Transverse colon (tissue), 4 donors: ENCODE measurements around the gene ARGFX. TPM values are rescaled to one million over a fixed set of nuclear protein-coding genes. Genes with fewer than 3 reads are reported as not detected.

ENCODE experiments used
- DNase-seq: peaks from one replicate; pipeline ENCODE4 v3.0.0-alpha.2; 2019
- H3K27ac ChIP-seq, 4 donors: fragments of 200-600 bp; sonication (generic); 2 replicates each; pipeline ENCODE4 v1.5.1; 2016 to 2018; ENCODE audit warnings: inconsistent platforms in 4 of 4
- H3K27me3 ChIP-seq: fragments of 200-600 bp; sonication (generic); 2 replicates; pipeline ENCODE4 v1.5.1; 2017; ENCODE audit warnings: inconsistent platforms
- H3K36me3 ChIP-seq, 4 donors: fragments of 200-600 bp; sonication (generic); 2 replicates each; pipeline ENCODE4 v1.5.1; 2017 to 2019; ENCODE audit warnings: inconsistent platforms in 4 of 4
- H3K4me1 ChIP-seq, 4 donors: fragments of 200-600 bp; sonication (generic); 2 replicates each; pipeline ENCODE4 v1.5.1; 2017 to 2020; ENCODE audit warnings: inconsistent platforms in 4 of 4
- H3K4me3 ChIP-seq, 4 donors: fragments of 200-600 bp; sonication (generic); 1 replicate in 1 of 4; 2 replicates in 3 of 4; pipeline versions ENCODE4 v1.5.1 to v1.6.1; 2017 to 2019; ENCODE audit warnings: inconsistent platforms in 4 of 4
- H3K9me3 ChIP-seq, 2 donors: fragments of 200-600 bp; sonication (generic); 2 replicates each; pipeline ENCODE4 v1.5.1; 2017 to 2019; ENCODE audit warnings: inconsistent platforms in 2 of 2
- EP300 ChIP-seq: sonication (generic); formaldehyde crosslinking; IDR thresholded peaks from one replicate; pipeline ENCODE4 v1.6.1; 2017; ENCODE audit warnings: antibody characterized with exemption, low read depth
- POLR2A ChIP-seq: fragments of 450-650 bp; IDR thresholded peaks from one replicate; pipeline ENCODE4 v1.6.1; 2016; ENCODE audit warnings: antibody characterized with exemption, mild to moderate bottlenecking, moderate library complexity
- POLR2AphosphoS5 ChIP-seq, 3 donors: sonication (generic); formaldehyde crosslinking; IDR thresholded peaks; one replicate each; pipeline ENCODE4 v1.6.1; 2016; ENCODE audit warnings: antibody characterized with exemption in 3 of 3
- WGBS, 2 donors: methylation state at CpG; one replicate each; pipeline ENCODE4 v1.1.5; 2018; ENCODE audit warnings: low coverage in 1 of 2; 5-methylcytosine and 5-hydroxymethylcytosine counted together
- in situ Hi-C, 4 donors: fragments of 200-750 bp; cut with MboI; loops; one replicate each; pipeline versions ENCODE4 v1.15.0 to v1.15.1; 2017; ENCODE audit warnings: low sequenced_read_pairs in 3 of 4, low pct_ligation_motif_present in 1 of 4, low pct_unique_long_range_greater_than_20kb in 1 of 4
- intact Hi-C: fragments of 100-400 bp; cut with DNase I; formaldehyde crosslinking; loops from one replicate; pipeline ENCODE4 v1.15.1; 2023; ENCODE audit warnings: low total_unique reads
- total RNA-seq, 4 donors: library from RNA; depleted of rRNA; stranded (reverse); fragments of >200 nt; gene quantifications; one replicate each; pipeline ENCODE4 v1.1.0, GENCODE V29; 2016
- TF ChIP-seq, protein P1 (sequence below), 5 experiments: fragments of 200-600 bp in 3 of 5; fragments of 450-650 bp in 2 of 5; sonication (generic) in 3 of 5; IDR thresholded peaks; 1 replicate in 2 of 5; 2 replicates in 3 of 5; pipeline ENCODE4 v1.5.1; 2016 to 2017; ENCODE audit warnings: antibody characterized with exemption in 5 of 5, inconsistent platforms in 3 of 5, mild to moderate bottlenecking in 2 of 5, moderate library complexity in 1 of 5

Gene ARGFX
- total RNA-seq, 4 donors from 2014 or later, result not detected

DNA sequence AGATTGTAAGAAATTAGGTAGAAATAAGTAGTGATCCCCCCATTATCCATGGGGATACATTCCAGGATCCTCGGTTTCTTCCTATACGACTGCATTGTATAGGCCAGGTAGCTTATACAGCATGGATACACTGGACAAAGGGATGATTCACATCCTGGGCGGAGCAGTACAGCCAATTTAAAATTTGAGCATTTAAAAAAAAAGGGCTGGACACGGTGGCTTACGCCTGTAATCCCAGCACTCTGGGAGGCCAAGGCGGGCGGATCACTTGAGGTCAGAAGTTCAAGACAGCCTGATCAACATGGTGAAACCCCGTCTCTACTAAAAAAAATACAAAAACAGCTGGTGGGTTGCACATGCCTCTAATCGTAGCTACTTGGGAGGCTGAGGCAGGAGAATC, 976 bp upstream of the ARGFX start:
- no peak overlapping the region for H3K27ac ChIP-seq
- intact Hi-C loops (no loop called here), in situ Hi-C loops (no loop called here)
- 80 to 84% methylated on average over 1 to 9 of the region's 9 CpGs for WGBS, 2 donors
- H3K4me3 ChIP-seq, result no peak overlapping the region
- no peaks in the 10 kb centered on the region for H3K9me3 ChIP-seq
- no peaks in the 10 kb centered on the region for H3K27me3 ChIP-seq
- no peaks in the 10 kb centered on the region for H3K36me3 ChIP-seq
- no peaks in the 10 kb centered on the region for H3K4me1 ChIP-seq
- TF ChIP-seq EP300, result no peak
- DNase-seq, result no peak

DNA sequence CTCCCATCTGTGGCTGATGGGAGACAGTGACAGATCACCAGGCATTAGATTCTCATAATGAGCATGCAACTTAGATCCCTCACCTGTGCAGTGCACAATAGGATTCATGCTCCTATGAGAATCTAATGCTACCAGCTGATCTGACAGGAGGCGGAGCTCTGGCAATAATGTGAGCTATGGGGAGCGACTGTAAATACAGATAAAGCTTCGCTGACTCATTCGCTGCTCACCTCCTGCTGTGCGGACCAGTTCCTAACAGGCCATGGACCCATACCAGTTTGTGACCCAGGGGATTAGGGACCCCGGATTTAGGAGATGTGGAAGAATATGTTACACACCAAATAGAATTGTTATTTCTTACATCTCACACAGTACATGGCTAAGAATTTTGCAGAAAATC, 6.7 kb downstream of the ARGFX start:
- Histone ChIP-seq H3K36me3 (no peaks in the 10 kb centered on the region), H3K4me3 (no peak overlapping the region), H3K27me3 (no peaks in the 10 kb centered on the region), H3K27ac (no peak overlapping the region), H3K4me1 (peaks cover 0 to 3% (median 0%) of the 10 kb centered on the region in 4 donors), H3K9me3 (no peaks in the 10 kb centered on the region)
- DNase-seq, result peak; percentile 50
- intact Hi-C loops, result no loop called here
- no peak for TF ChIP-seq POLR2AphosphoS5 (IDR thresholded peaks at IDR 0.05)
- TF ChIP-seq POLR2A, result no peak
- no peak for TF ChIP-seq EP300
- TF ChIP-seq, protein P1, sequence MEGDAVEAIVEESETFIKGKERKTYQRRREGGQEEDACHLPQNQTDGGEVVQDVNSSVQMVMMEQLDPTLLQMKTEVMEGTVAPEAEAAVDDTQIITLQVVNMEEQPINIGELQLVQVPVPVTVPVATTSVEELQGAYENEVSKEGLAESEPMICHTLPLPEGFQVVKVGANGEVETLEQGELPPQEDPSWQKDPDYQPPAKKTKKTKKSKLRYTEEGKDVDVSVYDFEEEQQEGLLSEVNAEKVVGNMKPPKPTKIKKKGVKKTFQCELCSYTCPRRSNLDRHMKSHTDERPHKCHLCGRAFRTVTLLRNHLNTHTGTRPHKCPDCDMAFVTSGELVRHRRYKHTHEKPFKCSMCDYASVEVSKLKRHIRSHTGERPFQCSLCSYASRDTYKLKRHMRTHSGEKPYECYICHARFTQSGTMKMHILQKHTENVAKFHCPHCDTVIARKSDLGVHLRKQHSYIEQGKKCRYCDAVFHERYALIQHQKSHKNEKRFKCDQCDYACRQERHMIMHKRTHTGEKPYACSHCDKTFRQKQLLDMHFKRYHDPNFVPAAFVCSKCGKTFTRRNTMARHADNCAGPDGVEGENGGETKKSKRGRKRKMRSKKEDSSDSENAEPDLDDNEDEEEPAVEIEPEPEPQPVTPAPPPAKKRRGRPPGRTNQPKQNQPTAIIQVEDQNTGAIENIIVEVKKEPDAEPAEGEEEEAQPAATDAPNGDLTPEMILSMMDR (IDR thresholded peaks at IDR 0.05), result no peak
- in situ Hi-C loops, result no loop called here
- WGBS, 2 donors, result 57 to 66% methylated on average over 1 to 6 of the region's 6 CpGs

DNA sequence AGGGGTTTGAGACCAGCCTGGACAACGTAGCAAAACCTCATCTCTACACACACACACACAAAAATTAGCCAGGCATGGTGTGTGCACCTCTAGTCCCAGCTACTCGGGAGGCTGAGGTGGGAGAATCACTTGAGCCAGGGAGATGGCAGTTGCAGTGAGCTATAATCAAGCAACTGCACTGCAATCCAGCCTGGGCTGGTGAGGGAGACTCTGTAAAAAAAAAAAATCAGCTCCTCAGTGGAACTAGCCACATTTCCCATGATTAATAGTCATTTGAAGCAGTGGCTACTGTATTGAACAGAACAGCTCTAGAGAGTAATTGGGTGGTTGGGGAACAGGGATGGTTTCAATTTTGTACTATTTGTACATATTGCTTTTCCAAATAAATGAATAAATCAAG, 13.9 kb downstream of the ARGFX start:
- H3K4me1 ChIP-seq, result no peaks in the 10 kb centered on the region
- no peaks in the 10 kb centered on the region for H3K27me3 ChIP-seq
- H3K9me3 ChIP-seq, result no peaks in the 10 kb centered on the region
- H3K27ac ChIP-seq, result no peak overlapping the region
- DNase-seq, result no peak
- no peaks in the 10 kb centered on the region for H3K36me3 ChIP-seq
- TF ChIP-seq, protein P1 (IDR thresholded peaks at IDR 0.05), result no peak
- TF ChIP-seq EP300 (no peak), POLR2A (no peak), POLR2AphosphoS5 (IDR thresholded peaks at IDR 0.05) (no peak)
- 33 to 67% methylated on average over 1 to 2 of the region's 2 CpGs for WGBS, 2 donors
- intact Hi-C loops, result no loop called here
- H3K4me3 ChIP-seq, result no peak overlapping the region
- in situ Hi-C loops, result no loop called here

DNA sequence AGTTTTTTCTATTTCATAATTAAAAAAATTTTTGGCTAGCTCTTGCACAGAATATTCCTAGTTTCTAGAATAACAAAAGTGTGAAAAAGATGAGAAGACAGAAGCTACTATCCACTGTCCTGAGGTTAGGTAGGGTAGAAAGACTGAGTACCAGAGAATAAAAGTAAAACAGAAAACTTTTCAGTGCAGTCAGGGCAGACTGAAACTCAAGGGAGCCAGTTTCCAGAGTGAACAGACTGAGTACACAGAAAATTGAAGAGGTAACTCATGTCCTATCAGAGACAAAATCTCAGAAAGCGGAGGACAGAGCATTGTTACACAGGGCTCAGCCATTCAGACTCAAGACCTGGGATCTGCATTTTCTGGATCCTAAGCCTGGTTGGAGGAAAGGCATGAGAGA, 16.7 kb downstream of the ARGFX start:
- H3K4me3 ChIP-seq, result no peak overlapping the region
- WGBS, 2 donors, result 80 to 94% methylated on average over 1 of the region's 1 CpG
- H3K27me3 ChIP-seq, result no peaks in the 10 kb centered on the region
- no peak for DNase-seq
- H3K4me1 ChIP-seq, result no peaks in the 10 kb centered on the region
- H3K9me3 ChIP-seq, result no peaks in the 10 kb centered on the region
- in situ Hi-C loops (no loop called here), intact Hi-C loops (no loop called here)
- H3K36me3 ChIP-seq, result no peaks in the 10 kb centered on the region
- no peak overlapping the region for H3K27ac ChIP-seq
- TF ChIP-seq EP300, result no peak
- TF ChIP-seq, protein P1 (IDR thresholded peaks at IDR 0.05), result no peak
- no peak for TF ChIP-seq POLR2AphosphoS5 (IDR thresholded peaks at IDR 0.05)
- no peak for TF ChIP-seq POLR2A
